Adrenal gland (tissue), 5 donors: ENCODE data around the gene ABCF1.

Experiments used
- POLR2A ChIP-seq, 2 donors: fragments of 450-650 bp; IDR thresholded peaks; one replicate each; pipeline ENCODE4 v1.6.1; 2017; ENCODE audit warnings: antibody characterized with exemption in 2 of 2, mild to moderate bottlenecking in 2 of 2, moderate library complexity in 1 of 2
- TF ChIP-seq, protein P1 (sequence below), 6 experiments: fragments of 450-650 bp in 4 of 6; fragments of 200-600 bp in 2 of 6; sonication (generic) in 1 of 6; IDR thresholded peaks; 1 replicate in 5 of 6; 2 replicates in 1 of 6; pipeline versions ENCODE4 v1.5.1 to v1.8.0; 2016 to 2021; ENCODE audit warnings: antibody characterized with exemption in 6 of 6, mild to moderate bottlenecking in 2 of 6, moderate library complexity in 1 of 6
- donor health status: DM: no; HTN: no; CAD: no.

DNA sequence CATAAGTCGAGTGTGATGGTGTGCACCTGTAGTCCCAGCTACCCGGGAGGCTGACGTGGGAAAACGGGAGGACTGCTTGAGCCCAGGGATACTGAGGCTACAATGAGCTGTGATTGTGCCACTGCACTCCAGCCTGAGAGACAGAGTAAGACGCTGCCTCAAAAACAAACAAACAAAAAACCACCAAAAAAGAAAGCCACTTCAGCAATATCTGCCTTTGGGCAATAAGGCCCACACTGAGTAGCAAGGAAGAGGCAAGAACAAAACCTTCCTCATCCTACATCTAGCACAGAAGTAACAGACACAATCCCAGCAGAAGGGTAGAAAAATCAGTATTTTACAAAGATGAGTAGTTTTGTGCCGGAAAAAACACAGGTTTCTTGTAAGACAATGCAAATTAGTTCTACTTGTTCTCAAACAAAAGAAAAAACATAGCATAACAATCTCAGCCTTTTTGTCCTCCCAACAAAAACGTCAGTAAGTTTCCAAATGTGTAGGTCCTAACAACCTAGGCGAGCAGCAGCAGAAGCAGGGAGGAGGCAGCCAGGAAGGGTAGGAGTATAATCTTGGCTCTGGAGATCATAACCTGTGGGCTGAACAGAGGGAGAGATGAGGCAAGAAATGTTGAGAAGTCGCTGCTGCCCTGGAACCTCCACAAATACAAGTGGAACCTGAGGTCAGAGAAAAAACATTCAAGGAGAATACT lies 40.1 kb downstream of the ABCF1 start:
- TF ChIP-seq, protein P1, sequence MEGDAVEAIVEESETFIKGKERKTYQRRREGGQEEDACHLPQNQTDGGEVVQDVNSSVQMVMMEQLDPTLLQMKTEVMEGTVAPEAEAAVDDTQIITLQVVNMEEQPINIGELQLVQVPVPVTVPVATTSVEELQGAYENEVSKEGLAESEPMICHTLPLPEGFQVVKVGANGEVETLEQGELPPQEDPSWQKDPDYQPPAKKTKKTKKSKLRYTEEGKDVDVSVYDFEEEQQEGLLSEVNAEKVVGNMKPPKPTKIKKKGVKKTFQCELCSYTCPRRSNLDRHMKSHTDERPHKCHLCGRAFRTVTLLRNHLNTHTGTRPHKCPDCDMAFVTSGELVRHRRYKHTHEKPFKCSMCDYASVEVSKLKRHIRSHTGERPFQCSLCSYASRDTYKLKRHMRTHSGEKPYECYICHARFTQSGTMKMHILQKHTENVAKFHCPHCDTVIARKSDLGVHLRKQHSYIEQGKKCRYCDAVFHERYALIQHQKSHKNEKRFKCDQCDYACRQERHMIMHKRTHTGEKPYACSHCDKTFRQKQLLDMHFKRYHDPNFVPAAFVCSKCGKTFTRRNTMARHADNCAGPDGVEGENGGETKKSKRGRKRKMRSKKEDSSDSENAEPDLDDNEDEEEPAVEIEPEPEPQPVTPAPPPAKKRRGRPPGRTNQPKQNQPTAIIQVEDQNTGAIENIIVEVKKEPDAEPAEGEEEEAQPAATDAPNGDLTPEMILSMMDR (IDR thresholded peaks at IDR 0.05), result no peak
- no peak for TF ChIP-seq POLR2A (IDR thresholded peaks at IDR 0.05)
